ENCODE measurements around the gene TMEM256. TPM values are rescaled to one million over a fixed set of nuclear protein-coding genes. Genes with fewer than 3 reads are reported as not detected.

Gene TMEM256
- total and polyA plus RNA-seq, 4 donors, result 30.0 to 130 (median 97.7) TPM

- TF ChIP-seq CTCF (IDR thresholded peaks at IDR 0.05; ENCODE audit: low read depth, low read length, missing input control) (no peak), HNF4A (conservative IDR thresholded peaks at IDR 0.05) (no peak), SP1 (IDR thresholded peaks at IDR 0.05) (no peak)
These were observed 29.5 kb downstream of the TMEM256 start (continued) for GRCh38 chr17:7374353-7374752.

GRCh38 chr17:7370853-7371252, 33.0 kb downstream of the TMEM256 start:
- Histone ChIP-seq H3K9ac (ENCODE audit: low read depth in 1 of 2, low read length in 2 of 2) (no peak overlapping the region), H3K4me3 (ENCODE audit: low read depth in 1 of 3, low read length in 3 of 3) (no peak overlapping the region), H3K9me3 (ENCODE audit: control insufficient read depth in 4 of 4, low read length in 3 of 4) (no peaks in the 10 kb centered on the region), H3K4me1 (ENCODE audit: control insufficient read depth in 4 of 4, insufficient read depth in 4 of 4, low read length in 3 of 4) (no peaks in the 10 kb centered on the region), H3K27ac (ENCODE audit: low read depth in 1 of 2, low read length in 2 of 2) (no peak overlapping the region), H3K36me3 (ENCODE audit: control insufficient read depth in 4 of 4, insufficient read depth in 3 of 4, low read depth in 1 of 4, low read length in 3 of 4) (no peaks in the 10 kb centered on the region), H3K27me3 (ENCODE audit: control insufficient read depth in 4 of 4, insufficient read depth in 4 of 4, low read length in 3 of 4) (no peaks in the 10 kb centered on the region)
- no peak for TF ChIP-seq YY1 (IDR thresholded peaks at IDR 0.05)
- no peak for TF ChIP-seq MAX (IDR thresholded peaks at IDR 0.05)
- no peak for TF ChIP-seq REST (IDR thresholded peaks at IDR 0.05)
- no peak for TF ChIP-seq EGR1 (IDR thresholded peaks at IDR 0.05; ENCODE audit: low read depth in 2 of 2)
- TF ChIP-seq FOXA1 (IDR thresholded peaks at IDR 0.05), result no peak
- no peak for TF ChIP-seq ATF3 (IDR thresholded peaks at IDR 0.05)
- TF ChIP-seq TAF1 (conservative IDR thresholded peaks at IDR 0.05), result no peak
- no peak for TF ChIP-seq RXRA (IDR thresholded peaks at IDR 0.05)
- no peak for TF ChIP-seq HNF4A (conservative IDR thresholded peaks at IDR 0.05)
- no peak for TF ChIP-seq RAD21 (IDR thresholded peaks at IDR 0.05)
- no peak for TF ChIP-seq ZBTB33 (IDR thresholded peaks at IDR 0.05)
- TF ChIP-seq CTCF (IDR thresholded peaks at IDR 0.05; ENCODE audit: low read depth, low read length, missing input control), result no peak
- no peak for TF ChIP-seq HNF4G (IDR thresholded peaks at IDR 0.05)
- no peak for TF ChIP-seq GABPA (IDR thresholded peaks at IDR 0.05 in 1 of 2, conservative IDR thresholded peaks at IDR 0.05 in 1 of 2)
- no peak for TF ChIP-seq FOXA2 (IDR thresholded peaks at IDR 0.05)
- TF ChIP-seq JUND (IDR thresholded peaks at IDR 0.05), result no peak
- TF ChIP-seq NR2F2 (IDR thresholded peaks at IDR 0.05), result no peak
- no peak for DNase-seq (ENCODE audit: low spot score)
- 85% methylated on average over 4 of the region's 4 CpGs for WGBS
